Mesenchymal stem cell (in vitro differentiated cells and primary cell): ENCODE measurements around the gene DIPK1B. TPM values are rescaled to one million over a fixed set of nuclear protein-coding genes. Genes with fewer than 3 reads are reported as not detected.

Experiments used
- DNase-seq: peaks from one replicate; pipeline ENCODE4 v3.0.0-alpha.2; 2013
- H2AFZ ChIP-seq: one replicate; pipeline ENCODE4 v1.6.1; 2013; ENCODE audit warnings: low read depth, mild to moderate bottlenecking, control low read depth, inconsistent platforms, low read length, moderate library complexity
- H2AK5ac ChIP-seq: 2 replicates; pipeline ENCODE4 v1.6.1; 2013; ENCODE audit warnings: low read length, moderate library complexity, mild to moderate bottlenecking, inconsistent platforms; ENCODE audit not compliant: severe bottlenecking
- H2BK120ac ChIP-seq: one replicate; pipeline ENCODE4 v1.6.1; 2013; ENCODE audit warnings: low read depth, mild to moderate bottlenecking, inconsistent platforms, low read length, moderate library complexity
- H2BK12ac ChIP-seq, 2 experiments: one replicate each; pipeline ENCODE4 v1.6.1; 2013; ENCODE audit warnings: inconsistent platforms in 2 of 2, low read length in 2 of 2, mild to moderate bottlenecking in 2 of 2, moderate library complexity in 2 of 2, control low read depth in 1 of 2
- H2BK15ac ChIP-seq: one replicate; pipeline ENCODE4 v1.6.1; 2013; ENCODE audit warnings: mild to moderate bottlenecking, low read depth, inconsistent platforms; ENCODE audit not compliant: poor library complexity, severe bottlenecking
- H2BK5ac ChIP-seq: 2 replicates; pipeline ENCODE4 v1.6.1; 2013; ENCODE audit warnings: low read depth, mild to moderate bottlenecking, low read length, control low read depth, inconsistent platforms; ENCODE audit not compliant: poor library complexity, severe bottlenecking
- H3K14ac ChIP-seq, 2 experiments: one replicate each; pipeline ENCODE4 v1.6.1; 2013; ENCODE audit warnings: inconsistent platforms in 2 of 2, low read length in 2 of 2, control low read depth in 1 of 2, mild to moderate bottlenecking in 1 of 2, moderate library complexity in 1 of 2
- H3K18ac ChIP-seq, 2 experiments: one replicate each; pipeline ENCODE4 v1.6.1; 2013; ENCODE audit warnings: inconsistent platforms in 2 of 2, low read length in 2 of 2, control low read depth in 1 of 2, low read depth in 1 of 2, mild to moderate bottlenecking in 1 of 2
- H3K23ac ChIP-seq, 2 experiments: one replicate each; pipeline ENCODE4 v1.6.1; 2013; ENCODE audit warnings: inconsistent platforms in 2 of 2, low read length in 2 of 2, mild to moderate bottlenecking in 2 of 2, moderate library complexity in 2 of 2, control low read depth in 1 of 2
- H3K27ac ChIP-seq: 2 replicates; pipeline ENCODE4 v1.5.1; 2013; ENCODE audit warnings: mild to moderate bottlenecking, moderate library complexity, low read length, control low read depth, inconsistent platforms; ENCODE audit not compliant: poor library complexity, severe bottlenecking
- H3K27me3 ChIP-seq, 2 experiments: 2 replicates each; pipeline versions ENCODE4 v1.6.1 to v1.7.0; 2013; ENCODE audit warnings: low read length in 2 of 2, mild to moderate bottlenecking in 2 of 2, moderate library complexity in 2 of 2, control low read depth in 1 of 2, inconsistent platforms in 1 of 2; ENCODE audit not compliant: control insufficient read depth in 1 of 2, insufficient read depth in 1 of 2
- H3K36me3 ChIP-seq, 2 experiments: 2 replicates each; pipeline versions ENCODE4 v1.6.1 to v1.7.0; 2013; ENCODE audit warnings: low read length in 2 of 2, control low read depth in 1 of 2, inconsistent platforms in 1 of 2, low read depth in 1 of 2, mild to moderate bottlenecking in 1 of 2; ENCODE audit not compliant: insufficient read depth in 2 of 2, control insufficient read depth in 1 of 2
- H3K4ac ChIP-seq, 2 experiments: one replicate each; pipeline ENCODE4 v1.6.1; 2013; ENCODE audit warnings: inconsistent platforms in 2 of 2, low read length in 2 of 2, mild to moderate bottlenecking in 2 of 2, moderate library complexity in 2 of 2, control low read depth in 1 of 2, low read depth in 1 of 2
- H3K4me1 ChIP-seq: 2 replicates; pipeline ENCODE4 v1.6.1; 2013; ENCODE audit warnings: low read depth, low read length, control low read depth; ENCODE audit not compliant: control insufficient read depth, insufficient read depth
- H3K4me2 ChIP-seq: 2 replicates; pipeline ENCODE4 v1.6.1; 2013; ENCODE audit warnings: low read length, mild to moderate bottlenecking, inconsistent platforms; ENCODE audit not compliant: poor library complexity, severe bottlenecking
- H3K4me3 ChIP-seq, 2 experiments: 2 replicates each; pipeline versions ENCODE4 v1.5.1 to v1.7.0; 2013; ENCODE audit warnings: low read length in 2 of 2, mild to moderate bottlenecking in 2 of 2, control low read depth in 1 of 2, low read depth in 1 of 2; ENCODE audit not compliant: insufficient read depth in 1 of 2
- H3K79me1 ChIP-seq: replicated peaks from 2 replicates; pipeline ENCODE4 v1.6.1; 2013; ENCODE audit warnings: mild to moderate bottlenecking, control low read depth, low read length, inconsistent platforms; ENCODE audit not compliant: poor library complexity, severe bottlenecking
- H3K9ac ChIP-seq: 2 replicates; pipeline ENCODE4 v1.7.0; 2013; ENCODE audit warnings: mild to moderate bottlenecking, low read length, moderate library complexity
- H3K9me3 ChIP-seq: 2 replicates; pipeline ENCODE4 v1.7.0; 2013; ENCODE audit warnings: mild to moderate bottlenecking, low read length; ENCODE audit not compliant: control insufficient read depth
- H4K8ac ChIP-seq: one replicate; pipeline ENCODE4 v1.6.1; 2013; ENCODE audit warnings: inconsistent platforms, mild to moderate bottlenecking, low read length, moderate library complexity
- H4K91ac ChIP-seq: one replicate; pipeline ENCODE4 v1.6.1; 2013; ENCODE audit warnings: mild to moderate bottlenecking, low read length, inconsistent platforms
- WGBS: methylation state at CpG from one replicate; pipeline ENCODE4 v1.1.7; 2013; ENCODE audit warnings: mixed read lengths; 5-methylcytosine and 5-hydroxymethylcytosine counted together
- polyA plus RNA-seq, 2 experiments: library from polyadenylated mRNA; stranded (reverse); fragments of 200-250 nt; gene quantifications; one replicate each; pipeline ENCODE4 v1.2.3, GENCODE V29; 2013

Gene DIPK1B
- polyA plus RNA-seq (2013, experiment 1 of 2) = 5.0 TPM
- polyA plus RNA-seq (2013, experiment 2 of 2) = 4.6 TPM

- Histone ChIP-seq H3K9ac (no peak within 1 kb of the TSS), H3K14ac (no peak within 1 kb of the TSS), H3K27ac (no peak within 1 kb of the TSS), H3K23ac (peak within 1 kb of the TSS in 1 of 2 experiments; percentile 87), H2AK5ac (no peak within 1 kb of the TSS), H3K4me3 (peak within 1 kb of the TSS in 1 of 2 experiments; percentile 66), H3K27me3 (peaks cover 4 to 48% of the 10 kb centered on the region in 2 experiments), H3K4ac (peak within 1 kb of the TSS; percentile 35 to 46), H2BK120ac (no peak within 1 kb of the TSS), H4K8ac (peak within 1 kb of the TSS; percentile 71), H3K36me3 (peaks cover 0 to 6% of the 10 kb centered on the region in 2 experiments), H2BK12ac (peak within 1 kb of the TSS in 1 of 2 experiments; percentile 65), H3K4me2 (peak within 1 kb of the TSS; percentile 77), H3K9me3 (no peaks in the 10 kb centered on the region), H2BK15ac (peak within 1 kb of the TSS; percentile 57), H3K18ac (peak within 1 kb of the TSS in 1 of 2 experiments; percentile 30), H2AFZ (peak within 1 kb of the TSS; percentile 39), H2BK5ac (no peak within 1 kb of the TSS), H3K79me1 (peaks cover 3% of the 10 kb centered on the region), H3K4me1 (peaks cover 23% of the 10 kb centered on the region), H4K91ac (peak within 1 kb of the TSS; percentile 56)
- DNase-seq = no peak
- 2% methylated on average over 93 of the region's 119 CpGs for WGBS
These were observed at the start of gene DIPK1B for GRCh38 chr9:136711751-136712689. Gene DIPK1B, plus strand, starts transcription at chr9:136712572. Its CDS starts 94 bp downstream, at chr9:136712666.

- H3K4me3 ChIP-seq = no peak within 1 kb of the TSS
- H2AFZ ChIP-seq = no peak within 1 kb of the TSS
- no peak within 1 kb of the TSS for H2AK5ac ChIP-seq
- H2BK120ac ChIP-seq = no peak within 1 kb of the TSS
- H2BK5ac ChIP-seq = no peak within 1 kb of the TSS
- no peaks in the 10 kb centered on the region for H3K9me3 ChIP-seq
- no peak within 1 kb of the TSS for H3K9ac ChIP-seq
- peak within 1 kb of the TSS; percentile 62 for H4K8ac ChIP-seq
- no peak within 1 kb of the TSS for H3K4me2 ChIP-seq
- peak within 1 kb of the TSS; percentile 34 for H4K91ac ChIP-seq
- no peak for DNase-seq
- no peak within 1 kb of the TSS for H3K27ac ChIP-seq
- peak within 1 kb of the TSS in 1 of 2 experiments; percentile 23 for H2BK12ac ChIP-seq
- H3K36me3 ChIP-seq = no peaks in the 10 kb centered on the region
- H3K18ac ChIP-seq = no peak within 1 kb of the TSS
- no peak within 1 kb of the TSS for H3K14ac ChIP-seq
- H2BK15ac ChIP-seq = peak within 1 kb of the TSS; percentile 40
- H3K4ac ChIP-seq = no peak within 1 kb of the TSS
- peaks cover 34% of the 10 kb centered on the region for H3K4me1 ChIP-seq
- peak within 1 kb of the TSS in 1 of 2 experiments; percentile 22 for H3K23ac ChIP-seq
- H3K27me3 ChIP-seq = peaks cover 6 to 66% of the 10 kb centered on the region in 2 experiments
- H3K79me1 ChIP-seq = no peaks in the 10 kb centered on the region
- 80% methylated on average over 38 of the region's 38 CpGs for WGBS
These were observed 49.5 kb upstream of the DIPK1B start, which contains the start of gene EGFL7 for GRCh38 chr9:136662656-136663581. Gene EGFL7, plus strand, starts transcription at chr9:136662916. Its CDS starts 5,367 bp downstream, at chr9:136668283.

- H2AFZ ChIP-seq = no peak overlapping the region
- H2BK5ac ChIP-seq = no peak overlapping the region
- H4K8ac ChIP-seq = no peak overlapping the region
- H3K4me3 ChIP-seq = no peak overlapping the region
- no peak overlapping the region for H4K91ac ChIP-seq
- H3K27me3 ChIP-seq = peaks cover 0 to 62% of the 10 kb centered on the region in 2 experiments
- peaks cover 2% of the 10 kb centered on the region for H3K79me1 ChIP-seq
- peaks cover 47% of the 10 kb centered on the region for H3K4me1 ChIP-seq
- H2AK5ac ChIP-seq = no peak overlapping the region
- H3K4ac ChIP-seq = no peak overlapping the region
- H3K27ac ChIP-seq = no peak overlapping the region
- H3K9me3 ChIP-seq = no peaks in the 10 kb centered on the region
- no peak overlapping the region for H3K18ac ChIP-seq
- H2BK120ac ChIP-seq = no peak overlapping the region
- no peak overlapping the region for H3K9ac ChIP-seq
- no peak overlapping the region for H3K14ac ChIP-seq
- WGBS = 89% methylated on average over 26 of the region's 27 CpGs
- no peak overlapping the region for H3K4me2 ChIP-seq
- peaks cover 0 to 4% of the 10 kb centered on the region in 2 experiments for H3K36me3 ChIP-seq
- no peak overlapping the region for H2BK12ac ChIP-seq
- peak overlapping the region; percentile 49 for H2BK15ac ChIP-seq
- DNase-seq = no peak
- H3K23ac ChIP-seq = no peak overlapping the region
These were observed 48.1 kb upstream of the DIPK1B start for GRCh38 chr9:136664000-136664915.
